Measurements from ENCODE around the gene ANP32A.

ANP32A gene

DNA sequence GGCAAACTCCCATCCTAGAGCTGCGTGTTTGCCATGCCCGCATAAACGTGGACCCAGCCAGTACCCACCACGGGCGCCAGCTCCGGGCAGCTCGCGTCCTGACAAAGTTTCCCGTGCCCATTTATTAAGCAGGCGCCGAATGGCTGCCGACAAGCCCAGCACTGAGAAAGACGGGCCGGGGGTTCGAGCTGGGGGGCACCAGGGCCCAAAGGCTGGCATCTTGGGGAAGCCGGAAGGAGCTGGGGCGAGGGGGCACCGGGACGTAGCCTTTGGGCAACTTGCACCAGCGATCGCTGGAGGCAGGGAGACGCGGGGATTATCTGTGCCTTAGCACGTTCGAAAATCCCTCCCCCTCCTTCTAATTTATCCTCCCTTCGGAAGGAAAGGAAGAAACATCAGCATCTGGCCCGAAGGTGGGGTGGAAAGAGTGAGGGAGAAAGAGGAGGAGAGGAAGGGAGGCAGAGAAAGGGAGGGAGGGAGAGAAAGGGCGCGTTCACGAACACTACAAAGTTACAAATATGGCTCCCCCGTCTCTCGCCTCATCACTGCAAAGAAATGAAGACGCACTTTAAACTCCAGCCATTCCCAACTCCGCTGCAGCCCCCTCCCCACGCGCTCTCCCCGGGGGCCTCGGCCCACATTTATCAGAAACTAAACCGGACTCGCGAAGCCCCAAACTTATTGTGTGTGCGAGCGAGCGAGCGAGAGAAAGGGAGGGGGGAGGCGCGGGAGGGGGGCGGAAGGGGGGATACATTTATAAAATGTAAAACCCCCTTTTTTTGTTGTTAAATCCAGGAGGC, 1.0 kb downstream of the ANP32A start:
- DNase-seq, result no peak

DNA sequence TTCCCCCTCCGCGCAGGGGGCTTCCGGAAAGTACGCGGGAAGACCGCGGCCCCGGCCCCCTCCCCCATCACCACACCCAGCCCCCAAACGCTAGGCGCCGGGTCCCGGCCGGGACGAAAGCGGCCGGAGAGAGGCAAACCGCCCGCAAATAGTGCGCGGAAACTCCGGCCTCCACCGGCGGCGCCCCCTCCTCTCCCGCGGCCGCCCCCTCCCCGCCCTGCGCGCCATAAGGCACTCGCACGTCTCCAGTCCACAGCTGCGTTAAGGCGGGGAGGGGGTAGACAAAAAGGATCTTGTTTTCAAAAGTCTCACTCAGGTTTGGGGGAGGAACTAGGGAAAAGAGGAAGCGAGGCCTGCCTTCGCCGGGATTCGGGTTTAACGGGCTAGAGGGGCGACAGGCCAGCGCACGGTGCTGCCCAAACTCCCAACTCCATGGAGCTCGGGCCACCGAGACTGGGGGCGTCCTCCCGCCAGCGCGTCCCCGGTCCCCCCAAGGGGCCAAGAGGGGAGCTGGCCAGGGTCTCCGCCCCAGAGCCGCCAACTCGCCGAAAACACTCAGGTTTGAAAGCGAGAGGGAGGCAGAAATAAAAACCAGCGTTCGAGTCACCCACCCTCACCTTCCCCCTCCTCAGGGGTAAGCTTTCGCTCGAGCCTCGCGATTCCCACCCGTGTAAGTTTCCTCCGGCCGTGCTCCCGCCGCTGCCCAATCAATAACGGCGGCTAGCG, 1.8 kb downstream of the ANP32A start:
- DNase-seq, result peak; percentile 49

DNA sequence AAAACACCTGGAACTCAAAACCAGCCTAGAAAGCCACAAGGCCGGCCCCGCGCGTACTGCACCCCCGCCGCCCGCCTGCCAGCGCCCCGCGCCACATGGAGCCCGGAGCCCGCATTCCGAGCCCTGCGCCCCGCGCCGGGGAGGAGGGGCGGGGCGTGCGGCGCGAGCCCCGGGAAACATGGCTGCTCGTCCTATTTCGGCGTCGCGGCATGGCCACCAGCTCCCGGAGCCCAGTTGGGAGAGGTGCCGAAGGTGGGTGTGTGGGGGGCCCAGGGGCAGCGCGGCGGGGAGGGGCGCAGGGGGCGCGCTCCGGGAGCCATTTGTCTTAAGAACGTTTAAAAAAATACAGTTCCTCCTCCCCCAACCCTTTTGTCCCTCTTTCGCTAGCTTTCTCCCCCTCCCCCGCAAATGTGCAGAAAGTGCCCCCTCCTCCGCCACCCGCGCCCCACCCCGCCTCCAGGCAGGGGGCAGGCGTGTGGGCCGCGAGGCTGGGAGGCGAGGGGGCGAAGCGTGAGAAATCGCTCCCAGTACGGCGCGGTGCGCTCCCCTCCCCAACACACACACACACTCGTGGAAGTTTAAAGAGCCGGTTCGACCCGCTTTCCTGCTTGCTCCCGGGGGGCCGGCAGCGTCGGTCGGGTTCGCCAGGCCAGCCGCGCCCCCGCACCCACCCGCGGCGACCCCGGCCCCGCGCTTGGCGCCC, 2.5 kb downstream of the ANP32A start:
- DNase-seq, result peak; percentile 69

- DNase-seq, result peak; percentile 77
Observed at GRCh38 chr15:68817304-68818065, 3.2 kb downstream of the ANP32A start.

GRCh38 chr15:68816795-68817303, 3.8 kb downstream of the ANP32A start:
- no peak for DNase-seq

DNA sequence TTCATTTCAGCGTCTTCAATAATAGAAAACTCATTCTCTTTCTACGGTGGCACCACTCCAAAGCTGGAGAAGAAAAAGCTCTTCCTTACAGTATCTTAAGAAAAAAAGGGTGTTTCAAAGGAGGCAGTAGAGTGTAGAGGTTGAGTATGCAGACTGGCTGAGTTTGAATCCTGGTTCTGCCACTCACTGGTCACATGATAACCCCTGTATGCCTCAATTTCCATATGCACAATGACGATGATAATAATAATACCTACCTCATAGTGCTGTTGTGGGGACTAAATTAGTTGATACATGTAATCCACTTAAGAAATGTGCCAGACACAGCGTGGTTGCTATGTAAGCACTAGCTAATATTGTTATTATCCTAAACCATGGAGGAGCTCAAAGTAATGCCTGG, 4.5 kb downstream of the ANP32A start:
- DNase-seq, result no peak

GRCh38 chr15:68815598-68815997, 5.1 kb downstream of the ANP32A start:
- DNase-seq, result no peak

DNA sequence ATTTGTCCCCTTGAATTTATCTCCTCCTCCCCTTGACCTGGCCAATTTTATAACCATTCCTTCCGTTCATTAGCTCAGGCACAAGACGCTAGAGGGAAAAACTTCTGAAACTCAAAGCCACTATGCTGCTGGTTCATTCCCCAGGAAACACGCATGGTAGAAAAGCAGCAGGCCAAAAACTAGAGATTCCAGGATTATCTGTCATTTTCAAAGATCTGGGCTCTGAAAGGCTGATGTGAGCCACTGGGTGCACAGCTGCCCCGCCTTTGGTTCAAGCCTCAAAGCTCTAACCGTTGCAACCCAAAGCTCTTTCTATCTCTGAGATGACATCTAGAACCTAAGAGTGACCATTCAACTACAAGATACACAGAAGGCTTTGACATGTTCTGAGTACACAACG, 6.1 kb downstream of the ANP32A start:
- DNase-seq, result no peak

DNA sequence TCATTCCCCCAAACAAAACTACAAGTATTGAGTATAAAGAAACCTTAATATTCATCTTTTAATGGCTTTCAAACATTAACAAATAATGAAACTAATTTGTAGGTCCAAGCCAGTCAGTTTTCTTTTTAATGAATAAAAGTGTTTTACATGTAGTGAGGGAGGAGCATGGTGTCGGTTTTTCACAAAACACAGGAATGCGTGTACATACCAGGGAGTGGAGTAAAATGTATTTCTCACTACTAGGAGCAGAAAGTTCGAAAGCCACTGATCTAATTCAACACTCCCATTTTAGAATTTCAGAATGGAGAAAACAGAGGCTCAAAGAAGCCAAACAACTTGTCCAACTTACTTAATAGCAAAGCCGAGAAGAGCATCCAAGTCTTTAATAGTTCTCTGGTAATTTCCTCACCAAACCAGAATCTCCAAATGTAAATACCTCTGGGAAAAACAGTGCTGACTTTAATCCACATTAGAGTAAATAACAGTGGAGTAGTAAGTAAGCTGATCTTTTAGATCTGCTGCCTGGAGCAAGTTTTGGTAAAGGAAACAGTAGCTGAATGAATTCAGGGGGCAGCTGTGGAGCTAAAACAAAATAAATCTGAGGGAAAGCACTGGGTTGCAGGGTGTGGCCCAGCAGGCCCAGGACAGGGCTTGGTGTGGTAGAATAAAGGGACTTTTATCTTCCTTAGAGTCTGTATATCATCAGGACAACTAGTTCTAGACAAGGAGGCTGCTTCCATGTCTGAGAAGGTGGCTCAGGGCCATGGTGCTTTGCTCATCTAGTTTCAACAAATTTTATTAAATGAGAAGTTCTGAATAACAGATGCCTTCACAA, 7.9 kb downstream of the ANP32A start:
- DNase-seq, result no peak

DNA sequence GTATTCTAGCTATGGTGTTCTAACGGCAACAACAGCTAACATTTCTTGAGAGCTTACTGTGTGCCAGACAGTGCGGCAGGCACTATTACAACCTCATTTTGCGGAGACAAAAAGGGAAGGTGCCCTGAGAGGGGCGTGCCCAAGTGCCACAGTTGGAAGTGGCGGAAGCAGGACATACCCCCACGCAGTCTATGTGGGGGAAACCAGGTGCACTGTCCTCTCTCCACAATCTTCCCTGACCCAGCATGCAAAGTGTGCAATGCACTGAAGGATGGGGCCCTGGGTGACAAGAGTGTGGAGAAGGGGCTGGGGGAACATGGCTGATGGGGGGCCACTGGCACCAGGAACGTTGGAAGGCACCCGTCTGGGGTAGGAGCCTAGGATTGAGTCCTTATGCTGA, 8.6 kb downstream of the ANP32A start:
- no peak for DNase-seq

GRCh38 chr15:68809517-68809916, 11.2 kb downstream of the ANP32A start:
- DNase-seq, result no peak

GRCh38 chr15:68808770-68809169, 11.9 kb downstream of the ANP32A start:
- DNase-seq, result no peak

DNA sequence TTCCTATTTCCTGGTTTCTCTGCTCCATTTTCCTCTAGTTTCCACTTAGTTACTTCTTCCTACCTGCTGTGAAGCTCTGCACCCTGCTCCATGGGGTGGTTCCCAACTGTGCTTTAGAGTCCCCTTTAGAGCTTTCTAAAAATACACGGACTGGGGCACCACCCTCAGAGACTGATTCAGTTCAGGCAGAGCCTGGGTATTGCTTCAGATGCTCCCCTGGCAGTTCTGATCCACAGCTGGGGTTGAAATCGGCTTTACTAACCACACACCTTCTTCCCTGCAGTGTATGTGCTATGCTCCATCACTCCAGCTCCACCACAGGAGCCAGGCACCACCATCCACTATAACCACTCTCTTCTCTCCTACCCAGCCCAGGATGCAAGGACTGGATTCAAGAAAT, 12.6 kb downstream of the ANP32A start:
- no peak for DNase-seq

- DNase-seq, result no peak
Observed at GRCh38 chr15:68807249-68807648, 13.4 kb downstream of the ANP32A start.

- no peak for DNase-seq
Observed at GRCh38 chr15:68806220-68807060, 14.3 kb downstream of the ANP32A start.

- DNase-seq, result no peak
Observed at GRCh38 chr15:68802373-68802772, 18.3 kb downstream of the ANP32A start.

- no peak for DNase-seq
Observed at GRCh38 chr15:68801572-68802148, 19.0 kb downstream of the ANP32A start.

GRCh38 chr15:68800875-68801274, 19.8 kb downstream of the ANP32A start:
- DNase-seq, result no peak

DNA sequence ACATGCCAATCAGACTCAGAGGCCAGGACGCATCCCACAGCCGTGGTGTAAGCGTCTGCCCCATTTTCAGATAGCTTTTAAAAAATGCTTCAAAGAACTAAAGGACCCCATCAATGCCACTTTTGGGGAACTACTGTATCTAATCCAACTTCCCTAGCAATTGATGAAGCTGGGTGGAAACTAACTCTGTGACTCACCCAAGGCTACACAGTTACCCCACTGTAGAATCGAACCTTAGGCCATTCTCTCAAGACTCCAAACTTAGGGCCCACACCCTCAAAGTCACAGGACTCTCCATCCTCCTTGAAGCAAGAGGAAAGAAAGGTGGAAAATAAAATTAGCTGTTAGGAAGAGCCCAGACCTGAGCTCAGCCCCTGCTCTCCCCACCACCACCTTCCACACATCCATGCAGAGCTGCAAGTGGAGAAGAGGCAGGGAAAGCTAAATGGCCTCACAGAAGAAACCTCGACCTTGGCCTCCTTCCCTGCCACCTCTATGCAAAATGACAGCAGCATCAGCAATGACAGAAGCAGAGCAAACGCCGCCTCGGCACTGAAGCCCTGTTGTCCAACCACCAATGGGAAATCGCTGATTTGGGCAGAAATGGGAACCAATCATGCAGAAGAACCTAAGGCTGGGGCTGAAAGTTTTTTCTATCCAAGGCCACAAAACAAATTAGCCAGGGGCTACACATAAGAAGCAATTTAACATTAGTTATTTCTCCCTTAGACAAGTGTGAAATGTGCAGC, 22.2 kb downstream of the ANP32A start:
- DNase-seq, result no peak
